GM18517 (cell line): Measurements from ENCODE around the gene DPYD.

ENCODE experiments used
- ATAC-seq: cut with Tn5 transposase; IDR thresholded peaks from one replicate; pipeline ENCODE4 v1.9.1; 2021; ENCODE audit warnings: mild to moderate bottlenecking, moderate library complexity; ENCODE audit not compliant: unreplicated experiment

Gene DPYD

DNA sequence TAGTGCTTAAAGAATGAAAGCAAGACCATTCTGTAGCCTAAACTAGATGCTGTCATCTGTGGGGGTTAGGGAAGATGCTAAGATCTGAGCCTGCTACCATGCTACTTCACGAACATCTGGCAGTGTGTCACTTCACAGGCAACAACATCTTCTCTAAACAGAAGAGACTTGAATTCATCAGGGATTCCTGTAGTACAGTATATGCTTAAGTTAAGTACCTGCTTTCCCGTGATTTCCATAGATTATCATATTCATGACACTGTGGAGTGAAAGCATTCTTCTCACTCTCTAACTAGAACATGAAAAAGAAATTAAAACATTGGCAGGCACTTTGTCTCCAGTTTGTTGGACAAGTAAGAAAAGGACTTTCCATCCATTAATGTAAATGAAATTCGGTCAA is 808.4 kb downstream of the DPYD start:
- no peak for ATAC-seq

DNA sequence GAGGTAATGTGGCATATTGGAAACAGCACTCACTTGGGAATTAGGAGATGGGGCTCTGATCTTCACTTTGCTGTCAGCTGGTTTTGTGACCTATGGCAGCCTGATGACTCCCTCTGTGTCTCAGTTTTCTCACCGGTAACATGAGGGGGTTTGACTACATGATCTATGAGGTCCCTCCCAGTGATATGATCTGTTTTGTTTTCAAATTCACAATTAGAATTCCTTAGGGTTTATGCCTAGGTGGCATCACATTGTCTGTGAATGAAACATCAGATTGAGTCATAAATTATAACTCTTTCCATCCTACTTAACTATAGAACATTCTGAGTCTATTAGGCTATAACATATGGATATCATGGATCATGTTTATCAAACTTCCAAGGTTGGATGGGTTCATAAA is 812.7 kb downstream of the DPYD start:
- ATAC-seq: no peak

DNA sequence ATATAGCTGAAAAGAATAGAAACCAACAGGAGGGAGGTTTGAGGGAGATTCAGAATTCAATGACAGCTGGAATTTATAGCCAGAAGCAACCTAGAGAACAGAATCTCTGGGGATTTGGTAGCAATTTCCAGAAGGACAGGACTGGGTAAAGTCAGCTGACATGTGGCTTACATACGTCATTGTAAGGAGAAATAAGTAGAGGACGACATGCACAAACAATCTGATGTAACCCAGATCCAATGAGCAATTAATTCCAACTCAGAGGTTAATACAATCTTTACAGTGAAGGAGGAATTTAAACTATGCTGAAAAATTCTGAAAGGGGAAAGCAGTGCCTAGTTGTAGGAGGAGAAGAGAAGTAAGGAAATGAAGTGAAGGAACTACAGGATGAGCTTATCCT is 815.3 kb downstream of the DPYD start:
- ATAC-seq: no peak

DNA sequence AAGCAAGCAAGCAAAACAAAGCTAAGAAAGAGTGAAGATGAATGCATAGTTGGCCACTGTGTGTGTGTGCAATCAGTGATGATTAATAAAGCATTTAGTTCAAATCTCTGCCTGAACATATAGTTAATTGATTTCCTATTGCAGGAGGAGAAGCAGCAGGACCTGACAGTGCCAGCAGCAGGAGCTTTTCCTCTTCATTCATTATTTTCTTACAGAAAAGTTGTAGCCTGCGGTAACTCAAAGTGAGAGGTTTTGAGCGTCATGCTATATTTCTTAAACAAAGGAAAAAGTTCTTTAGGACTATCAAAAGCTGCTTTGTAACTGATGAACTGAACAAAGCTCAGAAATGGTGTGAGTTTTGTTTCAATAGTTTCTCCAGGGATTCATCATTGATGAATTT is 819.3 kb downstream of the DPYD start:
- ATAC-seq: no peak

DNA sequence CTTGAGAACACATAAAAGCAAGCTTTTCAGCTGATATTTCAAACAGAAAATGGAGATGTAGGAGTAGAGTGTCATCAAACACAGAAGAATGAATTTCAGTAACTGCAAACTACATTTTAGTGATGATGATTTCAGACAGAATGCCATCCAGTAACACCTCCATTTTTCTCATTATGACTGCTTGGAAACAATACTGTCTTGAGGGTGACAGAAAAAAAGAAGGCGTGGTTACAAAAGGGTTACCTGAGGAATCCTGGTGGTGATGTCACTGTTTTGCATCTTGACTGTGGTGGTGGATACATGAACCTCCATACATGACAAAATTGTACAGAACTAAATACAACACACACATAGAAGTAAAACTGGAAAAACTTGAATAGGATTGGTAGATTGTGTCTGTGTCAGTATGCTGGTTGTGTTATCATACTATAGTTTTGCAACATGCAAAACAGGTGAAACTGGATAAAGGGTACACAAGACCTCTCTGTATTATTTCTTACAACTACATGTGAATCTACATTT is 823.4 kb downstream of the DPYD start:
- no peak for ATAC-seq

DNA sequence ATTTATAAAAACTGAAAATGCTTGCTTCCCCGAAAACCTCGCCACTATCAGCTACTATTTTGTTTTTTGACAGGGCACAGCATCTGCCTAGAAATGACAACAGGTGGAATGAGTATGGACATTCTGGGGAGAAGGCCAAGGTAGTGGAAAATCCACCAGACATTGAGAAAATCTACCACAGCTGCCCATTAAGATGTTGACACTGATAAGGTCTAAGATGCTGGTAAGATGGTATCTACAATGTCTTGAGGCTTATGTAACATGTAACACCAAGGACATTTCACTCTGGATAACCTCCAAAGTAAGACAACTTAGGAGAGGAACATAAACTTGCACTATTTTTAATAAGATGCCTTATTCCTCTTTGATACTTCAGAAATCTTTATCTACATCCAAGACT is 825.1 kb downstream of the DPYD start:
- ATAC-seq: no peak

DNA sequence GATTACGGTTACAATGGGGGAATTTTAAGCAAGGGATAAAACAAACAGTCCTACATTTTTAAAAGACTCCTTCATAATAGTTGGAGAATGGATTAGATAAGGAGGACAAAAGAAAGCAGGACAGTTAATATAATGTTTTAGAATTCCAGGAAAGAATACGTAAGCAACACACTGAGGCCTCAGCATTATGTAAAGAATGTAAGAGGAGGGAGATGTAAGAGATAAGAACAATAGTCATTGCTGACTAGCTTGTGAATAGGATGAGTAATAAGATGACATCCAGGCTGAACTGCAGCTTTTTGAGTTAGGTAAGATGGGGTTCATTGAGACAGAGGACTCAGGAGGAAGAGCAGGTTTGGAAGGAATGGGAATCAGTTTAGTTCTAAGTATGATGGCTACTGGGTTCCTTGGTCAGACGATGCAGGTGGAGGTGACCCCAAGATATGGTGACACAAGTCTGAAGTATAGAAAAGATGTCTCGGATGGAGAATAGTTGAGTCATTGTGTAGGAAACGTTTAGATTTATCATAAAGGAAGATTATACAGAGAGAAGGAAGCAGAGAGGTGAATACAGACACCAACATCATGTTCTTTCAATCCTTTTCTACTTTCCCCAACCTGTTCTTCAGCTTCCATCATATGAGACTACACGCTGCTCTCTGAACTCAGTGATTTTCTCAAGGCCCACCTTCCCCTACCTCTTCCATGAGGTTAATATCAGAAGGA is 826.4 kb downstream of the DPYD start:
- no peak for ATAC-seq

DNA sequence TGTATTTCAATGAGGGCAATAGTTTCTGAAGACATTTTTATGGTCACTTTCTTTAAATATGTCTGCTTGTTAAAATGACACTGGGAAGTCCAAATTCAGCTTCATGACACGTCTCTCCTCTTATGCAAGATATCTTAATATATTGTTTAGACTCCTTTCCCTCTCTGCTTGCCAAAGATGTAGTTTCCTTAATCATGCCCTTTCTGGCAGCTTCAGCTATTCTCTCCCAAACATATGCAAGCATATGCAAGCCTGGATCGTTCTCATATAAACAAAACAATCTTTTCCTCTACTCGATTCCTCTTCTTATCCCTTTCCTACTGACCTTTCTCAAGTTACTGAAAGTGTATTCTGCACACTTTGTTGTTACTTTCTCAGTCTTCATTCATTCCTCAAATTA is 827.1 kb downstream of the DPYD start:
- no peak for ATAC-seq

DNA sequence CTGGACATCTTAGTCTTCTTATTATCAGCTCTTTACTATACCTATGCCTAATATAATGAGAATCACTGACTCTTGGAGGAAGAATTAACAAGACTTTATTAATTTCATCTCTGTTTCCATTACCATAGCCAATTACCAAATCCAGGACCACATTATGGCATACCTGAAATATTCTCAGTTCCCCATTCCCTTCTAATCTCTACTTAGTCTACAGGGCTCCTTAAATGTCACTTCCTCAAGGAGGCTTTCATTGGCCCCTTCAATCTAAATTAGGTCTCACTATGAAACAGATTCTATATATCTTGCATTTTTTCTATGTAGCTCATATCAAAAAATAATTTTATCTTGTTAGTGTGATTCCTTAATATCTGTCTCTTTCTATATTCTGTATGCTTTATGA is 828.0 kb downstream of the DPYD start:
- no peak for ATAC-seq

DNA sequence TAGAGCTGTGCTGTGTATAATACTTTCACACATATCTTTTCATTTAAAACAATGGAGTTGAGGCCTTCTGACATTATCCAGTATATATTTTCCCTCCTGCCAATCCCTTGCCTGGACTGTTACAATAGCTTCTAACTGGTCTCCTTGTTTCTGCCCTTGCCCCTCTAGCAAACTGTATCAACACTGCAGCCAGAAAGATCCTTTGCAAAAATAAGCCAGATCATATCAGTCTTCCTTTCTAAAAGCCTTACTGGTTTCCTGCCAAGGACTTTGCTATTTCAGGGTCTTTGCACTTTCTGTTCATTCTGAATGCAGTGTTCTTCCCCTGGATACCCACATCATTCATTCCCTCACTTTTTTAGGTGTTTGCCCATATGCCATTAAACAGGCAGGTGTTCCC is 829.2 kb downstream of the DPYD start:
- ATAC-seq: no peak

DNA sequence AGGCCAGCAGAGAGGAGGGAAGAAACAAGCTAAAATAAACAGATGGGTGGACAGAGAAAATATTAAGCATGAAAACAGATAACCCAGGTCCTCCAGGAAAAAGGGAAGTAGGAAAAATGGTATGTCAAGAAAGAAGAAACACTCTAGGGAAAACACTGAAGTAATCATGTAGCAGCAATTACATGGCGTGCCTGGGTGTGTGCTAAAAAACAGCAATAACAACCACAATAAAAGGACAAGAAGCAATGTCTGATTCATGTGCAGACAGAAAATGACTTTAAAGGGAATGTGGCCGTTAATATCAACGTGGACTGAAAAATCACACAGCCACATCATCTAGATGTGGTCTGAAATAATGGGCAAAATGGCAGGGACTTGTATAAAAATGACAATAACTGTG is 829.6 kb downstream of the DPYD start:
- ATAC-seq: no peak

DNA sequence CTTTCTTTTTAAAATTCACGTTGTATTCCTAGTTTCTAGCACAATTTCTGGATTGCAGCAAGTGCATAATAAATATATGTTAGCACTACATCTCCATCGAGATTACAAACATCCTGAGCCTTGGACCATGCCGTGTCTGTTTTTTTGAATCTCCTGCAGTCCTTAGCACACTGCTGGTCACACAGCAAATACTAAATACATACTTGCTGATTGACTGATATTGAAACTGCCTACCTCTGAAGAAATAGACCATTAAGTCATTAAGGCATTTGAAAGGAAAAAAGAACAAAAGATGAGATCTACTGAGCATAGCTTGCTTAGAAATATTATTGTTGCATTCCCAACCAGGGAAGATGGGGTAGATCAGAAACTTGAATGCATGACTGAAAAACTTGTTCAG is 830.1 kb downstream of the DPYD start:
- ATAC-seq: no peak

DNA sequence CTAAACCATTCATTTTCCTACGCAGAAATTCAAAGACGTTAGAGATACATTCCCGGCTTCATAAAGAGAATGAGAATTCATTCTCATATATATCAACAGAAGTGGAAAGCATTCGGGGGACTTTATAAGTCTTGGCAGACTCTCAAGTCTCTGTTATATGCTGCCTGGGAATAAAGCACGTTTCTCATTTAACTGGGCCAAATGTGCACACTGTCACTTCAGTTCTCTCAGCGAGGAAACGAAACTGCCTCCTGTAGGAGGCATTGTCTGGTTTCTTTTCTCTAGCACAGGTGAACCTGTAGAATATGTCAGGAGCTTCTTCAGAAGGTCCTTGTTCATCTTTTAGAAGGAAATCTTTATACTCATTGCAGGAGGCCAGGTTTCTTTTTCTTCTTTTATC is 831.7 kb downstream of the DPYD start:
- ATAC-seq: no peak

DNA sequence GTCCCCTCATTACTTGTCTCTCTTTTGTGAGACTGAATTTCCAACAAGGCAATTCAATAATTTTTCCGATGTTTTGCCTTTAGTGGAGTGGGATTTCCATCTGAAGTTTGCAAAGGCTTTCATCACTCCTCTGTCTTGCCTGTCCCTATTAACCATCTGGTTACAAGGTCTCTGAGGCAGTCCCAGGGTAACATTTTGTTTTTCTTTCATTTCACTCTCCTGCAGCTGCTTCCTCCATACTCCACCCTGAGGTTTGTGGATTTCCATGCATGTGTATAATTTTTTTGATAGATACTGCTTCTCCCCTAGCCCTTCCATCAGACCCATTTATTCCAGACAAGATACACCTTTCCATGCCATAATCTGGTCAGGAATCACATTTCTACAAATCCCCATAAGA is 832.4 kb downstream of the DPYD start:
- ATAC-seq: no peak

DNA sequence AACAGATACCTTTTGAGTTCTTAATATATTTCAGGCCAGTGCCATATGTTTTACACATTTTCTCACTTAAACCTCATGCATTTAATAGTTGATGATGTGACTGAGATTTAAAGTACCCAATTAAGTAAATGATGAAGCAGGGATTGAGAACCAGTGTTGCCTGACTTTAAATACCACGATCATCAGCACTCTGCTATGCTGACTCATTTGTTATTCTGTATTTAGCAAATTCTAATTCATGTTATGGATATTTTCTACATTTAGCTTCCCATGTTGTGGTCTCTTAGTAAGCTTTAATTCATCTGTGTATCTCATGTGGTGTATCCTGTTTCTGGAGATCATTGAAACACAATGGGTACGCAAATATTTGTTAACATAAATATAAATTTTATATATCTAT is 836.3 kb downstream of the DPYD start:
- ATAC-seq: no peak

DNA sequence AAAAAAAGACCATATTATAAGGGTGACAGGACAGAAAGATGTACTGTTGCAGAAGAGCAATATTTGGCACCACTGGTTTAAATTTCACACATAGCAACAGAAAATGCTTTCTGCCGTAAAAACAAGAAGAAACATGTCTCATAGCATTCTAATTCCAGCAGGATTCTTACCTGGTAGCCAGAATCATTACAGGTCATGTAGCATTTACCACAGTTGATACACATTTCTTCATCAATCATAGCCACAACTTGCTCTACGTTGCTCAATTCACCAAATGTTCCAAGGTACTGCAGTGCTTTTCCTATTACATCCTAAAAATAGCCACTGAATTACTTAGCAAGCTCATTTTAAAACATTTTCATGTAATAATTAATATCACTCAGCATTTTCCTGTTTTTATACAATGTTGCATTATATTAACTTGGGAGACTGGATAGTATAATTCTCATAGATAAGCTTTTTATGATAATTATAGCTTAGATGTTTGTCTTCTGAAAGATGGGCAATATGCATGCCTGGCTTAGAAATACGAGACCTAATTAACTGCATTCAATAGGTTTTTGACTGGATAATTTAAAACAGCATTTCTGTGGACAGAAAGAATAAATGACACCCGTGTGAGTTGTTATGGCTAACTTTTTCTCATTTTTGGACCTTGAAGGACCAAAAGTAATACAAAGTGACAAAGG is 838.5 kb downstream of the DPYD start:
- ATAC-seq: no peak

DNA sequence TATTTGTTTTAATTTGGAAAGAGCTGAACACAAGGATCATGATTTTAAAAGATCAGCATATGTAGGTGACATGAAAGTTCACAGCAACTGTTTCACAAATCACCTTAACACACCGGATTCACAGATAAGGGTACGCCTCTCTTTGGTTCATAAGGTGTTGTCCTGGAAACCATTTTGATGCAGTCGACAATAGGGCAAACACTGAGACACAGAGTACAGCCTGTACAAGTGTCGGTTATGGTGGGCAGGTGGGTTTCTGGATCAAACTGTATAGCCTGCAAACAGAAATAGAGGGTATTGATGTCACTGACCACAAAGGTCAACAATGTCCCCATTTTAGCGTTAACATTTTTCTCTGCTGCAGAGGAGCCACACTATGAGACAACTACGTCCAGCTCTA is 842.0 kb downstream of the DPYD start:
- ATAC-seq: no peak

DNA sequence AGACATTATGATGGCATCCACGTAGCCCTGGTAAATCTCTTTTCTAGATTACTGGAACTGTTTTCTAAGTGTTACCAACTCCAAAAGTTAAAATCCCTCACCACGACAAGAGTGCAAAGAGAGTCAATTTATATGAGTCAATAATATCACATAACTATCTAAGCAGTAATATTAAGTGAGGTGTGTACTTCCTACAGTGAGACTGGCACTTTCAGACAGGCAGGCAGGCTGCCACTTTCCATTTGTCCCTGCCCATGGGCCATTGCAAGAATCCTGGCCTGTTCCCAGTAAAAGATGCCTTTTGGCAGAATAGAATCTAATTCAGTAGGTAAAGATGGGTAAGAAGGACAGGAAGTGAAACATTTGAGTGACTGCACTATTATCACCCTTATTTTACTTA is 843.6 kb downstream of the DPYD start:
- no peak for ATAC-seq

DNA sequence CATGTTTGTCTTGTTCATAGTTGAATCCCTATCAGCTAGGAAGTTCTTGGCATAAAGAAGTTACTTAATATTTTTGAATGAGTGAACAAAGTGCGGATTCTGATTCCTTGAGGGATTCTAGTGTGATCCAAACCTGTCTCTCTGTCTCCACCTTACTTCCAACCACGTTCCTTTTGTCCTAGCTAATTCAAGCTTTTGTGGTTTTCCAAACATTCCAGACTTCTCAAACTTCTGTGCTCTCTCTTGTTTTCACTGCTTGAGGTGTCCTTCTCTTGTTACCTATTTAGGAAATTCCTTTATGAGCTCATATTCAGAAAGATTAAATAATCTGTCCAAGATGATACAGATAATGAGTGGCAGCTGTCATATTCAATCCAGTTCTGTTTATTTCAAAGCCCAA is 846.1 kb downstream of the DPYD start:
- no peak for ATAC-seq

DNA sequence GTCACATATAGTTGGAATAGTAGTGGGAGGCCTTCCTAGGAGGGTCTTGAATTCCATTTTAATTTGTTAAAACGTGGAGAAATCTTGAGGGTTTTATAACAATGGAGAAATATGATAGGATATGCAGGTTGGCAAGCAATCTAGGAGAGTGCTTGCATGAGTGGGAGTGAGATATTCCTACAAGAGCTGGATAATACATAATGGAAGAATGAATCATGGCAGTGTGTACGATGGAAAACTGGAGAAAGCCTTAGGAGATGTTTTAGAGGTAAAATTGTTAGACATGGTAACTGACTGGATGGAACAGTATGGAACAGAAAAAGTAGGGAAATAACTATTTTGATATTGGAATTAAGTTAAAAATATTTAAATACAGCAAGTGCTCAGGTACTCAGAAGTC is 846.9 kb downstream of the DPYD start:
- no peak for ATAC-seq

DNA sequence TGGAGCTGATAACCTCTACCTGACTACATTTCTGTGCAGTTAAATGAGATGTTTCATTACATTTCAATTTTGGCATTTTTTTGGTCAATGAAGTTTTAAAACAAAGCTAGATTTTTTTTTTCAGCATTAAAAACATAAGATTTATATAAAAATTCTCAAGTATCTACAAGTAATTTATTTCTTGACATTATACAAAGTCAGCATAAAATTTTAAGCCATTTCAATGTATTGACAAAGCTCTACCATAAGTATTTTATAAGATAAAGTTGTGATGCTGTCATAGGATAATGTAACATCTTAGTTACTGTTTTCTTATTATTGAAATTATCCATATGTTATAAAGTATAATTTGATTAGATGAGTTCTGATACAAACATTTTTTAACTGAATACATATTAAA is 847.7 kb downstream of the DPYD start:
- ATAC-seq: no peak

DNA sequence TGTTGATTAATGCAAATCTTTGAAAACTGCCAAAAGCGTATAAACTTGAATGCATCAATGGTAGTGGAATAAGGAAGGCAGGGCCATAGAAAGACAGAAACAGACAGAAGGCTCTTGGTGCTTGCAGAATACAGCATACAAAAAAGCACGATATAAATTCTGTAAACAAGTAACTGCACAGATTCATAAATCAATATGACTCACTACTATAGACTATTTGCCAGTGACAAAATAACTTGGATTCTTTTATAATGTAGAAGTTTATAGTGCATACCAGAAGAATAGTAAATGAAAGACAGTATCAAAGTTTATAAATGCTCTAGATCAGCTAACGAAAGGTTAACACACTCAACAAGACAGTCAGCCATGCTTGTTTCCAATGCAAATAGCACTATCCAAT is 849.7 kb downstream of the DPYD start:
- ATAC-seq: no peak

DNA sequence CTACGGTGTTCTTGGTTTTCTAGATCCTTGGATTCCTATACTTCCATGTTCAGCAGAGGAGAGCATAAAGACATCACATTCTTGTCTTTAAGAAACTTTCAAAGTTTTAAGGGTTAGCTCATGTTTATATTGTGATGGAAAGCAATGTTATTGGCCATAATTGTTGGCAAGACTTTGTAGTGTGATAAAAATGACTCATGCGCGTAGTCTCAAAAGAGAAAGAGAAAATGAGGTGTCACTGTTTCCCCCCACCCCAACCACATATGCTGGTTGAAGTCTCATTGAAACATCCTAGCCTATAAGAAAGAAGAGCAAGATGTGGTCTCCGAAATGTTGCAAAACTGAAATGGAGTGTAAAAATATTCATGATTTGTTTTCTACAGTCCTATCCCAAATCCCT is 850.5 kb downstream of the DPYD start:
- ATAC-seq: no peak
